ENCODE data around the gene CBFA2T2.

DNA sequence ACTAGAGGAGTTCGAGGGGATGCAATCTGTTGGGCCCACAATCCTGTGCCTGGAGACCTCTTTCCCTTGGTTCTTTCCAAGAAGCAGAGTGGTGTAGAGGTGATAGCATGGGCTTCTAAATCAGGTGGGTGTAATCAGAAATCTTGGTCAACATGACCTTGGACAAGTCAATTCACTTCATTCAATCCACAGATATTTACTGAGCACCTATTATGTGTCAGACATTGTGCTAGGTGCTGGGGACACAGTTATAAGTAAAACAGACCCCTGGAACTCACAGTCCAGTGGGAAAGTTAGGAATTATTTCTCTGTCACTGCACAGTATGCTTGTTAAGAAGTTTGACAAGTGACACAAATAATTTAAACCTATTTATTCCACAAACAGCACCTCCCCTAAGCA, 199.6 kb downstream of the CBFA2T2 start:
- TF ChIP-seq, protein P1, sequence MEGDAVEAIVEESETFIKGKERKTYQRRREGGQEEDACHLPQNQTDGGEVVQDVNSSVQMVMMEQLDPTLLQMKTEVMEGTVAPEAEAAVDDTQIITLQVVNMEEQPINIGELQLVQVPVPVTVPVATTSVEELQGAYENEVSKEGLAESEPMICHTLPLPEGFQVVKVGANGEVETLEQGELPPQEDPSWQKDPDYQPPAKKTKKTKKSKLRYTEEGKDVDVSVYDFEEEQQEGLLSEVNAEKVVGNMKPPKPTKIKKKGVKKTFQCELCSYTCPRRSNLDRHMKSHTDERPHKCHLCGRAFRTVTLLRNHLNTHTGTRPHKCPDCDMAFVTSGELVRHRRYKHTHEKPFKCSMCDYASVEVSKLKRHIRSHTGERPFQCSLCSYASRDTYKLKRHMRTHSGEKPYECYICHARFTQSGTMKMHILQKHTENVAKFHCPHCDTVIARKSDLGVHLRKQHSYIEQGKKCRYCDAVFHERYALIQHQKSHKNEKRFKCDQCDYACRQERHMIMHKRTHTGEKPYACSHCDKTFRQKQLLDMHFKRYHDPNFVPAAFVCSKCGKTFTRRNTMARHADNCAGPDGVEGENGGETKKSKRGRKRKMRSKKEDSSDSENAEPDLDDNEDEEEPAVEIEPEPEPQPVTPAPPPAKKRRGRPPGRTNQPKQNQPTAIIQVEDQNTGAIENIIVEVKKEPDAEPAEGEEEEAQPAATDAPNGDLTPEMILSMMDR (IDR thresholded peaks at IDR 0.05) = no peak
- TF ChIP-seq POLR2AphosphoS5 (IDR thresholded peaks at IDR 0.05) (no peak), POLR2A (IDR thresholded peaks at IDR 0.05) (no peak)

All from upper lobe of left lung (tissue), 4 donors.